Gastrocnemius medialis (tissue), 4 donors: ENCODE data around the gene SERPINA3. TPM values are rescaled to one million over a fixed set of nuclear protein-coding genes. Genes with fewer than 3 reads are reported as not detected.
A peak's percentile ranks its signal among the peaks of the same experiment; 100 is the strongest.
"Not testable (repeated sequence)": the region's sequence is repeated elsewhere in the genome, so short reads cannot be mapped to it uniquely, and the experiment has no call there.

Source experiments
- ATAC-seq, 2 donors: fragments of 150-250 bp; one replicate each; pipeline ENCODE4 v1.9.1; 2016
- DNase-seq, 2 donors: peaks; one replicate each; pipeline ENCODE4 v3.0.0-alpha.2; 2019
- H3K27ac ChIP-seq, 4 donors: fragments of 200-600 bp; sonication (generic); 1 replicate in 1 of 4; 2 replicates in 3 of 4; pipeline ENCODE4 v1.5.1; 2016 to 2018; ENCODE audit warnings: mild to moderate bottlenecking in 2 of 4, moderate library complexity in 1 of 4
- H3K27me3 ChIP-seq, 3 donors: fragments of 200-600 bp; sonication (generic) in 2 of 3; 1 replicate in 1 of 3; 2 replicates in 2 of 3; pipeline versions ENCODE4 v1.5.1 to v1.6.0; 2016 to 2019; ENCODE audit warnings: mild to moderate bottlenecking in 1 of 3, moderate library complexity in 1 of 3
- H3K36me3 ChIP-seq, 2 donors: fragments of 200-600 bp; sonication (generic) in 1 of 2; one replicate each; pipeline ENCODE4 v1.5.1; 2017 to 2018
- H3K4me1 ChIP-seq, 2 donors: fragments of 200-600 bp; sonication (generic) in 1 of 2; one replicate each; pipeline ENCODE4 v1.5.1; 2016 to 2017; ENCODE audit warnings: mild to moderate bottlenecking in 2 of 2
- H3K4me3 ChIP-seq, 4 donors: fragments of 200-600 bp; sonication (generic) in 3 of 4; 1 replicate in 1 of 4; 2 replicates in 3 of 4; pipeline ENCODE4 v1.5.1; 2016 to 2019; ENCODE audit warnings: mild to moderate bottlenecking in 2 of 4
- H3K9me3 ChIP-seq, 3 donors: fragments of 200-600 bp; sonication (generic) in 2 of 3; 1 replicate in 1 of 3; 2 replicates in 2 of 3; pipeline ENCODE4 v1.5.1; 2016 to 2019
- CTCF ChIP-seq, 5 experiments: fragments of 450-650 bp in 3 of 5; fragments of 200-600 bp in 2 of 5; sonication (generic) in 2 of 5; IDR thresholded peaks in 4 of 5; conservative IDR thresholded peaks in 1 of 5; 1 replicate in 4 of 5; 2 replicates in 1 of 5; pipeline ENCODE4 v1.5.1; 2016 to 2019; ENCODE audit warnings: antibody characterized with exemption in 5 of 5, mild to moderate bottlenecking in 3 of 5, moderate library complexity in 3 of 5
- POLR2A ChIP-seq, 2 donors: fragments of 450-650 bp; IDR thresholded peaks; one replicate each; pipeline ENCODE4 v1.6.1; 2017; ENCODE audit warnings: antibody characterized with exemption in 2 of 2, mild to moderate bottlenecking in 2 of 2, moderate library complexity in 2 of 2
- in situ Hi-C, 4 donors: fragments of 200-750 bp; cut with MboI; loops; one replicate each; pipeline versions ENCODE4 v1.15.0 to v1.8.0; 2017; ENCODE audit warnings: low sequenced_read_pairs in 4 of 4
- intact Hi-C: fragments of 100-400 bp; cut with DNase I; formaldehyde crosslinking; loops from one replicate; pipeline ENCODE4 v1.15.1; 2023; ENCODE audit warnings: low total_unique reads
- total RNA-seq, 4 donors: library from RNA; depleted of rRNA; stranded (reverse); fragments of >200 nt; gene quantifications; one replicate each; pipeline versions ENCODE4 v1.1.0 to v1.2.3, GENCODE V29; 2016

Gene SERPINA3
- total RNA-seq, 4 donors from 2014 or later: 18.3 to 80.9 (median 66.3) TPM

GRCh38 chr14:94602722-94603121, 9.5 kb upstream of the SERPINA3 start:
- intact Hi-C loops: no loop called here
- Histone ChIP-seq H3K27me3 (no peaks in the 10 kb centered on the region), H3K4me1 (peaks cover 11 to 72% of the 10 kb centered on the region in 2 donors), H3K4me3 (no peak overlapping the region), H3K9me3 (no peaks in the 10 kb centered on the region), H3K36me3 (no peaks in the 10 kb centered on the region), H3K27ac (peak overlapping the region; percentile 60 to 95 (median 84))
- in situ Hi-C loops: no loop called here
- ATAC-seq: no peak
- TF ChIP-seq CTCF (IDR thresholded peaks at IDR 0.05 in 4 of 5, conservative IDR thresholded peaks at IDR 0.05 in 1 of 5) (no peak), POLR2A (IDR thresholded peaks at IDR 0.05) (no peak)
- DNase-seq: no peak

GRCh38 chr14:94605361-94605760, 6.8 kb upstream of the SERPINA3 start:
- no peaks in the 10 kb centered on the region for H3K9me3 ChIP-seq
- no peak for ATAC-seq
- DNase-seq: no peak
- peak overlapping the region in 3 of 4 donors; percentile 59 to 95 (median 68) for H3K27ac ChIP-seq
- no peak overlapping the region for H3K4me3 ChIP-seq
- H3K27me3 ChIP-seq: no peaks in the 10 kb centered on the region
- H3K4me1 ChIP-seq: peaks cover 2 to 48% of the 10 kb centered on the region in 2 donors
- H3K36me3 ChIP-seq: no peaks in the 10 kb centered on the region
- intact Hi-C loops: no loop called here
- in situ Hi-C loops: no loop called here
- TF ChIP-seq CTCF (IDR thresholded peaks at IDR 0.05 in 4 of 5, conservative IDR thresholded peaks at IDR 0.05 in 1 of 5): no peak
- no peak for TF ChIP-seq POLR2A (IDR thresholded peaks at IDR 0.05)

DNA sequence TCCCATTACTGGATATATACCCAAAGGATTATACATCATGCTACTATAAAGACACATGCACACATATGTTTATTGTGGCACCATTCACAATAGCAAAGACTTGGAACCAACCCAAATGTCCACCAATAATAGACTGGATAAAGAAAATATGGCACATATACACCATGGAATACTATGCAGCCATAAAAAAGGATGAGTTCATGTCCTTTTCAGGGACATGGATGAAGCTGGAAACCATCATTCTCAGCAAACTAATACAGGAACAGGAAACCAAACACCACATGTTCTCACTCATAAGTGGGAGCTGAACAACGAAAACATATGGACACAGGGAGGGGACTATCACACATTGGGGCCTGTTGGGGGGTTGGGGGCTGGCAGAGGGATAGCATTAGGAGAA, 3.2 kb upstream of the SERPINA3 start:
- H3K9me3 ChIP-seq, intact Hi-C loops, ATAC-seq, in situ Hi-C loops, H3K27me3 ChIP-seq, H3K4me3 ChIP-seq, H3K27ac ChIP-seq, DNase-seq, H3K36me3 ChIP-seq: not testable (repeated sequence)
- H3K4me1 ChIP-seq: peaks cover 0 to 30% of the 10 kb centered on the region in 2 donors

DNA sequence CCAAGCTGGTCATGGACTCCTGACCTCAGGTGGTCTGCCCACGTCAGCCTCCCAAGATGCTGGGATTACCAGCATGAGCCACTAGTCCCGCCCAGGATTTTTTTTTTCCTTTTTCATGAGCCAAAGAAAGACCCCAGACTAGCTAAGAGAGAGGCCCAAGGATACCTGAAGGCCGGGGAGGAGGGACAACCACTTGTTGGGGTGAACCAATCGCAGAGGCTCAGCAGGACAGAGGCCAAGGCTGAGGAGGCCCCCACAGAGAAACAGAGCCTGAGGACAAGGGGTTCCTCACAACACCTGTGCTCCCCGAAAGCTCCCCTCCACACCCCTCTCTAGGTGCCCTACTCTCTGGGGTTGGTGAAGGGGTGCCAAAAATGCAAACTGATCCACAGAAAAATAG, 1.0 kb upstream of the SERPINA3 start:
- Histone ChIP-seq H3K27ac (no peak overlapping the region), H3K36me3 (no peaks in the 10 kb centered on the region), H3K9me3 (no peaks in the 10 kb centered on the region), H3K4me1 (peaks cover 0 to 18% of the 10 kb centered on the region in 2 donors), H3K27me3 (no peaks in the 10 kb centered on the region), H3K4me3 (no peak overlapping the region)
- intact Hi-C loops (no loop called here), in situ Hi-C loops (no loop called here)
- TF ChIP-seq POLR2A (IDR thresholded peaks at IDR 0.05): no peak
- TF ChIP-seq CTCF (IDR thresholded peaks at IDR 0.05 in 4 of 5, conservative IDR thresholded peaks at IDR 0.05 in 1 of 5): no peak
- ATAC-seq: no peak
- DNase-seq: no peak

DNA sequence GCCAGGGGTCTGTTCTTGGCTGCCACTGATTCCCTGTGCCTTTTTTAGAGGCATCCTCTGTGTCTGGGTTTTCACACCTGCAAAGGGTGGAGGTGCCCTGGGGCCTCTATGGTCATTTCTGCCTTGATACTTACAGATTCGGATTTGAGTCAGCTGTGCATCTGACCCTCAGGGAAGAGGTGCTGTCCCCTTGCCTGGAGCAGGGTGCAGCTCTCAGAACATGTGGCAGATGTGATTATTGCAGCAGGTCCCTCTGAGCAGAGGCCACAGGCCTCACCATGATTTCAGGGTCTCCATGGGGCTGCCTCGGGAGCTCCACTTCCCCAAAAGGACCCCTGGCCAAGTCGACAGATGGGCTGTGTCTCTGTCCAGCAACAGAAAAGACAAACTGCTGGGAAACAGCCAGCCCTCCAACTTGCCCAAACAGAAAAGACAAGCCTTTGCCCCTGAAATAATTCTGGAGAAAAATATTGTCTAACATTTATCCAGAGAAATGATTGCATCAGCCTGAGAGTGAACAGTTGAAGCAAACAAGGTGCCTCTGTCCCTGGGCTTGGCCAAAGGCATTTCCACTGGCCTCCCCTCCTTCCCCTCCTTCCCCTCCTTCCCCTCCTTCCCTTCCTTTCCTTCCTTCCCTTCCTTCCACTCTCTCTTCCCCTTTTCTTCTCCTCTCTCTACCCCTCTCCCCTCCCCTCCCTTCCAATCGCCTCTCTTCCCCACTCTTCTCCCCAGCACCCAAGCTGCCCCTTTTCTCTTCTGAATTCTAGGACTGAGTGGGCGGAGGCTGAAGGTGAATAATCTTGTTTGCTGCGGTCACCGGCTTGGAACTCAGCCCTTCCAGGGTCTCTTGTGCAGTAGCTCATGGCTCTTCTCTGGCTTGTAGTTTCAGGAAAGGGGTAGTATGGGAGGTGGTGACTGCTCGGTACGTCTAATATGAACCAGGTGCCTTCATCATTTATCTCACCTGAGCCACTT, 676 bp downstream of the SERPINA3 start:
- ATAC-seq: no peak
- intact Hi-C loops (no loop called here), in situ Hi-C loops (no loop called here)
- H3K4me1 ChIP-seq: peaks cover 0 to 8% of the 10 kb centered on the region in 2 donors
- H3K36me3 ChIP-seq: no peaks in the 10 kb centered on the region
- peak overlapping the region in 1 of 4 donors; percentile 13 for H3K4me3 ChIP-seq
- DNase-seq: no peak
- H3K27ac ChIP-seq: peak overlapping the region in 3 of 4 donors; percentile 26 to 57 (median 31)
- TF ChIP-seq CTCF (IDR thresholded peaks at IDR 0.05 in 4 of 5, conservative IDR thresholded peaks at IDR 0.05 in 1 of 5) (no peak), POLR2A (IDR thresholded peaks at IDR 0.05) (no peak)
- H3K27me3 ChIP-seq: no peaks in the 10 kb centered on the region
- H3K9me3 ChIP-seq: no peaks in the 10 kb centered on the region
